Ovary (tissue), 9 donors: Measurements from ENCODE around the gene NOP10. TPM values are rescaled to one million over a fixed set of nuclear protein-coding genes. Genes with fewer than 3 reads are reported as not detected.

Source experiments
- DNase-seq, 5 donors: peaks; one replicate each; pipeline ENCODE4 v3.0.0-alpha.2; 2019 to 2020
- H3K27ac ChIP-seq, 2 donors: fragments of 200-600 bp; one replicate each; pipeline versions ENCODE4 v1.5.1 to v1.8.0; 2019 to 2022
- H3K27me3 ChIP-seq: fragments of 200-600 bp; one replicate; pipeline ENCODE4 v1.8.0; 2022
- H3K36me3 ChIP-seq: fragments of 200-600 bp; sonication (generic); one replicate; pipeline ENCODE4 v1.5.1; 2019
- H3K4me1 ChIP-seq: one replicate; pipeline ENCODE4 v1.8.1; 2013; ENCODE audit warnings: mild to moderate bottlenecking, moderate library complexity; ENCODE audit not compliant: insufficient read depth
- H3K4me3 ChIP-seq: fragments of 200-600 bp; sonication (generic); one replicate; pipeline ENCODE4 v1.5.1; 2017
- H3K9me3 ChIP-seq, 2 donors: fragments of 200-600 bp in 1 of 2; sonication (generic) in 1 of 2; one replicate each; pipeline versions ENCODE4 v1.5.1 to v1.8.1; 2013 to 2019; ENCODE audit warnings: mild to moderate bottlenecking in 1 of 2, moderate library complexity in 1 of 2
- EP300 ChIP-seq: sonication (generic); formaldehyde crosslinking; IDR thresholded peaks from one replicate; pipeline ENCODE4 v1.6.1; 2017; ENCODE audit warnings: antibody characterized with exemption
- POLR2A ChIP-seq: fragments of 450-650 bp; IDR thresholded peaks from one replicate; pipeline ENCODE4 v1.6.1; 2017; ENCODE audit warnings: antibody characterized with exemption, mild to moderate bottlenecking, moderate library complexity
- WGBS, 3 donors: extraction: QIAGEN DNeasy Blood & Tissue Kit in 1 of 3; methylation state at CpG; one replicate each; pipeline versions ENCODE4 v1.1.5 to v1.1.7; 2013 to 2017; 5-methylcytosine and 5-hydroxymethylcytosine counted together
- intact Hi-C, 4 donors: fragments of 100-400 bp; cut with DNase I; formaldehyde crosslinking; loops; one replicate each; pipeline versions ENCODE4 v1.11.0 to v1.15.1; 2022 to 2023
- polyA plus RNA-seq, 2 donors: library from polyadenylated mRNA; stranded (reverse); fragments of 200-250 nt in 1 of 2; fragments of 350-450 nt in 1 of 2; fragmentation: Illumina TruSeq in 1 of 2; extraction: RNeasy Lipid Tissue Mini Kit (QIAGEN cat#74804) in 1 of 2; gene quantifications; one replicate each; pipeline ENCODE4 v1.2.3, GENCODE V29; 2013 to 2014
- total RNA-seq, 7 donors: library from RNA; depleted of rRNA in 2 of 7; stranded (reverse); fragments of >200 nt in 2 of 7; fragmentation: NEBNext Ultra II Directional in 3 of 7; extraction: Animal tissue kit (Norgen Biotek cat#: 25700) in 3 of 7; gene quantifications; one replicate each; pipeline versions ENCODE4 v1.1.0 to v1.2.4, GENCODE V29; 2016 to 2023
- TF ChIP-seq, protein P1 (sequence below), 3 donors: fragments of 450-650 bp in 2 of 3; fragments of 200-600 bp in 1 of 3; IDR thresholded peaks; one replicate each; pipeline versions ENCODE4 v1.5.1 to v1.8.0; 2016 to 2022; ENCODE audit warnings: antibody characterized with exemption in 3 of 3, mild to moderate bottlenecking in 1 of 3
- donor health status: DM: no; HTN: no; CAD: no; lungs with moderate emphysema.
- donor health status: DM: no; HTN: no; CAD: no.
- donor health status: Bipolar disorder and iron deficiency.
- donor health status: DM: yes; HTN: yes; CAD: no.
- donor health status: DM: no; HTN: no; CAD: no.
- donor health status: DM: yes; HTN: yes; CAD: no.

The NOP10 gene
- total and polyA plus RNA-seq, 9 donors: 46.5 to 189 (median 61.7) TPM

DNA sequence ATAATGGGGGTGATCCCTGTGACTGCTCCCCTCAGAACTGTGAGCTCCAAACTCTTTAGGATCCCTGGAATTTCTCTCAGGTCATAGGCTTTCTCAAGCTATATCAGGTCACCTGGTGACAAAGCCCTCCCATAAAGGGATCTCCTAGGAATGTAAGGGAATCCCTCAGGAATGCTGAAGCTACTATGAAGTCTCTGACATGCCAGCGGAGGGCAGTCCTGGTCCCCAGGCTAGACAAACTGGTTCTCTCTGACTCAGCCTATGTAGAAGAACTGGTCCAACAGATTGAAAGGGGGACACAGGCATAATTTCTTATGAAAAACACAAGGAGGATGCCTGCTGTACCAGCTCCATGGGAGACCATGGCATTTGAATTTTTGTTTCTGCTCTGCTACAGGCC, 17.4 kb upstream of the NOP10 start:
- no peaks in the 10 kb centered on the region for H3K4me1 ChIP-seq
- no peaks in the 10 kb centered on the region for H3K36me3 ChIP-seq
- TF ChIP-seq, protein P1, sequence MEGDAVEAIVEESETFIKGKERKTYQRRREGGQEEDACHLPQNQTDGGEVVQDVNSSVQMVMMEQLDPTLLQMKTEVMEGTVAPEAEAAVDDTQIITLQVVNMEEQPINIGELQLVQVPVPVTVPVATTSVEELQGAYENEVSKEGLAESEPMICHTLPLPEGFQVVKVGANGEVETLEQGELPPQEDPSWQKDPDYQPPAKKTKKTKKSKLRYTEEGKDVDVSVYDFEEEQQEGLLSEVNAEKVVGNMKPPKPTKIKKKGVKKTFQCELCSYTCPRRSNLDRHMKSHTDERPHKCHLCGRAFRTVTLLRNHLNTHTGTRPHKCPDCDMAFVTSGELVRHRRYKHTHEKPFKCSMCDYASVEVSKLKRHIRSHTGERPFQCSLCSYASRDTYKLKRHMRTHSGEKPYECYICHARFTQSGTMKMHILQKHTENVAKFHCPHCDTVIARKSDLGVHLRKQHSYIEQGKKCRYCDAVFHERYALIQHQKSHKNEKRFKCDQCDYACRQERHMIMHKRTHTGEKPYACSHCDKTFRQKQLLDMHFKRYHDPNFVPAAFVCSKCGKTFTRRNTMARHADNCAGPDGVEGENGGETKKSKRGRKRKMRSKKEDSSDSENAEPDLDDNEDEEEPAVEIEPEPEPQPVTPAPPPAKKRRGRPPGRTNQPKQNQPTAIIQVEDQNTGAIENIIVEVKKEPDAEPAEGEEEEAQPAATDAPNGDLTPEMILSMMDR (IDR thresholded peaks at IDR 0.05): no peak
- no peak for TF ChIP-seq EP300
- no peak for TF ChIP-seq POLR2A
- 92% methylated on average over 1 of the region's 1 CpG for WGBS, 3 donors
- H3K4me3 ChIP-seq: no peak overlapping the region
- DNase-seq: no peak
- no peaks in the 10 kb centered on the region for H3K27me3 ChIP-seq
- no peak overlapping the region for H3K27ac ChIP-seq
- H3K9me3 ChIP-seq: no peaks in the 10 kb centered on the region
- intact Hi-C loops: loop anchor here in 1 of 4 donors (10.0 kb wide), 1 partner anchor 125 kb away; no protein-coding TSS in a partner anchor

DNA sequence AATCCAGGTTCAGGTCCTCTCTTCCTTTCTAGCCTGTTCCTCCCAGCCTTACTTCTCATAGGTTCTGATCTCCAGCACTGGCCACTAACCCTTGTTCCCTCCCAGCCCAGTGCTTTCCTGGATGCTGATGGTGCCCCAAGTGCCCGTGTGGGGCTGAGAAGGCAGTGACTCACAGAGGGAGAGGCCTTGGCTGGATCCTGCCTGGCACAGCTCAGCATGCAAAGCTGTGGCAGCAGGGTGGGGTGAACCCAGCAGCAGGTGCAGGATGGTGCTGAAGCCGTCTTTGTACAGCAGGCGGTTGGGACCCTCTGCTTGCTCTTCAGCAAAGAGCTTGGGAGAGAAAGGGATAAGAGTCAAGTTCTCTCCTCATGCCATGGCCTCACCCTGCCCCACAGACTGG, 16.5 kb upstream of the NOP10 start:
- Histone ChIP-seq H3K27ac (no peak overlapping the region), H3K4me1 (no peaks in the 10 kb centered on the region), H3K36me3 (no peaks in the 10 kb centered on the region), H3K4me3 (no peak overlapping the region), H3K27me3 (no peaks in the 10 kb centered on the region), H3K9me3 (no peaks in the 10 kb centered on the region)
- WGBS, 3 donors: 84 to 88% (median 85%) methylated on average over 3 of the region's 3 CpGs
- intact Hi-C loops: loop anchor here in 1 of 4 donors (10.0 kb wide), 1 partner anchor 105 kb away; no protein-coding TSS in a partner anchor
- TF ChIP-seq, protein P1 (IDR thresholded peaks at IDR 0.05): no peak
- no peak for TF ChIP-seq POLR2A
- DNase-seq: no peak

DNA sequence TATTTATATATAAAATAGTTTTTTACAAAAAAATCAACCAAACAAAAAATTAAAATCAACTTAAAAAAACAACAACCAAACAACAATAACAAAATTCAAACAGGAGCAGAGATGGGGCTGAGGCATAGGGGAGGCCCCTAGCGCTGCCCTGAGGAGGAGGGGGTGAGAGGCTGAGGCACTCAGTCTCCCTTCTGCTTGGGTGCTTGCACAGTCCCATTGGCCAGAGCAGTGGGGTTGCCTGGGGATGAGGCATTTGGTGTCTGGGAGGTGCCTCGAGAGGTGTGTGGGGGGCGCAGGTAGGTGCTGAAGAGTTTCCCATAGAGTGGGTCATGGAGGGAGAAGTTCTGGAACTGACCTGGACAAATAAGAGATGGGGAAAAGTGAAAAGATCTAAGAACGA, 16.0 kb upstream of the NOP10 start:
- Histone ChIP-seq H3K9me3 (no peaks in the 10 kb centered on the region), H3K4me1 (no peaks in the 10 kb centered on the region), H3K4me3 (no peak overlapping the region), H3K27me3 (no peaks in the 10 kb centered on the region), H3K27ac (no peak overlapping the region), H3K36me3 (no peaks in the 10 kb centered on the region)
- intact Hi-C loops: loop anchor here in 1 of 4 donors (10.0 kb wide), 1 partner anchor 104 kb away; no protein-coding TSS in a partner anchor
- no peak for TF ChIP-seq POLR2A
- no peak for TF ChIP-seq EP300
- TF ChIP-seq, protein P1 (IDR thresholded peaks at IDR 0.05): no peak
- WGBS, 3 donors: 87 to 96% (median 95%) methylated on average over 4 of the region's 4 CpGs
- DNase-seq: no peak

DNA sequence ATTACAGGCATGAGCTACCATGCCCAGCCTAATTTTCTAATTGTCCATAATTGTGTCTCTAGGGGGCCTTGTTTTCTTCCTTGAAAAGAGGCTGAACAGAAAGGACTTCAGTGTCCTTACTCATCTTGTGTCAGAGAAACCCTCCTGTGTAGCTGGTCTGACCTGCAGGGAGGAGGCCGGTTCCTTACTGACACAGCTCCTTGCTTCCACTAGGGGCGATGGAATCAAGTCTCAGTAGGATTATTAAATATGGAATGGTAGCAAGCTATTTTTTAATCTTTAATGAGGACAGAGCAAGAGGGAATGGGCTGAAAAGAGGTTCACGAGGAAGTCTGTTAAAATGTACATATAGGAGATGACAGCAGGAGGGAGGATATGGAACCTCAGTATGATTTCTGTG, 15.4 kb upstream of the NOP10 start:
- Histone ChIP-seq H3K27me3 (no peaks in the 10 kb centered on the region), H3K9me3 (no peaks in the 10 kb centered on the region), H3K4me1 (no peaks in the 10 kb centered on the region), H3K36me3 (no peaks in the 10 kb centered on the region), H3K4me3 (no peak overlapping the region), H3K27ac (no peak overlapping the region)
- 63 to 76% (median 71%) methylated on average over 3 of the region's 3 CpGs for WGBS, 3 donors
- TF ChIP-seq EP300 (no peak), POLR2A (no peak)
- TF ChIP-seq, protein P1 (IDR thresholded peaks at IDR 0.05): no peak
- intact Hi-C loops: loop anchor here in 1 of 4 donors (10.0 kb wide), 1 partner anchor 104 kb away; no protein-coding TSS in a partner anchor
- DNase-seq: no peak
